Astrocyte (in vitro differentiated cells and primary cell): ENCODE results near the gene ZAP70. TPM values are rescaled to one million over a fixed set of nuclear protein-coding genes. Genes with fewer than 3 reads are reported as not detected.
"Not testable (repeated sequence)": the region's sequence is repeated elsewhere in the genome, so short reads cannot be mapped to it uniquely, and the experiment has no call there.

ENCODE experiments used
- DNase-seq: peaks from one replicate; pipeline ENCODE4 v3.0.0-alpha.2; 2010; ENCODE audit warnings: low read depth
- FAIRE-seq: peaks from 2 replicates; lab custom pipeline; 2011; peaks lifted over from hg19 to GRCh38; lab: Jason Lieb, UNC
- H2AFZ ChIP-seq: 2 replicates; pipeline ENCODE4 v1.6.0; 2012; ENCODE audit warnings: low read depth, low read length, inconsistent platforms
- H3K27ac ChIP-seq: 2 replicates; pipeline ENCODE4 v1.5.1; 2011; ENCODE audit warnings: low read depth, low read length, inconsistent platforms
- H3K27me3 ChIP-seq: 2 replicates; pipeline ENCODE4 v1.6.0; 2011; ENCODE audit warnings: low read length, inconsistent platforms; ENCODE audit not compliant: insufficient read depth
- H3K36me3 ChIP-seq: 2 replicates; pipeline ENCODE4 v1.5.1; 2011; ENCODE audit warnings: low read length, inconsistent platforms; ENCODE audit not compliant: insufficient read depth
- H3K4me1 ChIP-seq: 2 replicates; pipeline ENCODE4 v1.5.1; 2011; ENCODE audit warnings: low read length, inconsistent platforms; ENCODE audit not compliant: insufficient read depth
- H3K4me2 ChIP-seq: 2 replicates; pipeline ENCODE4 v1.6.0; 2012; ENCODE audit warnings: low read length, inconsistent platforms
- H3K4me3 ChIP-seq: 2 replicates; pipeline ENCODE4 v1.5.1; 2011; ENCODE audit warnings: low read depth, mild to moderate bottlenecking, low read length, inconsistent platforms; ENCODE audit not compliant: insufficient read depth
- H3K79me2 ChIP-seq: 2 replicates; pipeline ENCODE4 v1.6.0; 2012; ENCODE audit warnings: mild to moderate bottlenecking, low read length, inconsistent platforms; ENCODE audit not compliant: insufficient read depth
- H3K9ac ChIP-seq: 2 replicates; pipeline ENCODE4 v1.6.0; 2012; ENCODE audit warnings: mild to moderate bottlenecking, low read length, inconsistent platforms
- H3K9me3 ChIP-seq: 2 replicates; pipeline ENCODE4 v1.5.1; 2012; ENCODE audit warnings: low read depth, mild to moderate bottlenecking, low read length, inconsistent platforms; ENCODE audit not compliant: insufficient read depth
- H4K20me1 ChIP-seq: 2 replicates; pipeline ENCODE4 v1.6.0; 2012; ENCODE audit warnings: low read length, inconsistent platforms; ENCODE audit not compliant: insufficient read depth
- H3K27ac Mint-ChIP-seq: one replicate; pipeline ENCODE4 v1.8.0; 2021; ENCODE audit warnings: mild to moderate bottlenecking, mixed read lengths; ENCODE audit not compliant: unreplicated experiment
- H3K27me3 Mint-ChIP-seq: one replicate; pipeline ENCODE4 v1.8.0; 2021; ENCODE audit warnings: low read depth, mixed read lengths; ENCODE audit not compliant: unreplicated experiment
- H3K36me3 Mint-ChIP-seq: one replicate; pipeline ENCODE4 v1.8.0; 2021; ENCODE audit warnings: low read depth, mixed read lengths; ENCODE audit not compliant: unreplicated experiment
- H3K4me1 Mint-ChIP-seq: one replicate; pipeline ENCODE4 v1.8.0; 2021; ENCODE audit warnings: low read depth, mixed read lengths; ENCODE audit not compliant: unreplicated experiment
- H3K4me3 Mint-ChIP-seq: one replicate; pipeline ENCODE4 v1.8.0; 2021; ENCODE audit warnings: mild to moderate bottlenecking, moderate library complexity, mixed read lengths; ENCODE audit not compliant: unreplicated experiment
- H3K9me3 Mint-ChIP-seq: one replicate; pipeline ENCODE4 v1.8.0; 2021; ENCODE audit warnings: mild to moderate bottlenecking, mixed read lengths; ENCODE audit not compliant: unreplicated experiment
- EZH2 ChIP-seq: IDR thresholded peaks from 2 replicates; pipeline ENCODE4 v1.6.1; 2012; ENCODE audit warnings: mild to moderate bottlenecking, low read length, inconsistent platforms; ENCODE audit not compliant: insufficient read depth
- total RNA-seq: library from RNA; stranded (reverse); gene quantifications from 2 replicates; pipeline ENCODE4 v1.2.1, GENCODE V29; 2021
- TF ChIP-seq, protein P1 (sequence below): IDR thresholded peaks from 2 replicates; pipeline ENCODE4 v1.5.1; 2011; ENCODE audit warnings: low read depth, mild to moderate bottlenecking, inconsistent platforms, low read length, moderate library complexity; ENCODE audit not compliant: insufficient read depth

The ZAP70 gene
- total RNA-seq, 1 donor from 2014 or later = 0.73 TPM

DNA sequence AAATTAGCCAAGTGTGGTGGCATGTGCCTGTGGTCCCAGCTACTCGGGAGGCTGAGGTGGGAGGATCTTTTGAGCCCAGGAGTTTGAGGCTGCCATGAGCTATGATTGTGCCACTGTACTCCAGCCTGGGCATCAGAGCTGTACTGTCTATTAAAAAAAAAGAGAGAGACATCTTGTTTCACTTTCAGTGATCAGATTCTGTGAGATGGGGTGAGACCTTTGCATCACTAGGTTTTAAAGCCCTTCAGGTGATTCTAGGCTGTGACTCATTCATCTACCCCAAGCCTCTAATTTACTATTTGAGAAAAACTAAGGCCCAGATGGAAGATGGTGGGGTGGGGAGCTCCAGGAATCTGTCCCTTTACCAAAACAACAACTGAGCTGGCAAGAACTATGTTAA lies 36.8 kb upstream of the ZAP70 start:
- no peaks in the 10 kb centered on the region for H3K27me3 Mint-ChIP-seq
- no peak overlapping the region for H3K4me2 ChIP-seq
- H3K79me2 ChIP-seq = no peaks in the 10 kb centered on the region
- DNase-seq = no peak
- H3K36me3 Mint-ChIP-seq = peaks cover 9% of the 10 kb centered on the region
- H3K4me3 Mint-ChIP-seq = no peak overlapping the region
- H3K4me1 Mint-ChIP-seq = peaks cover 8% of the 10 kb centered on the region
- H3K27ac Mint-ChIP-seq = no peak overlapping the region
- no peaks in the 10 kb centered on the region for H3K27me3 ChIP-seq
- peaks cover 5% of the 10 kb centered on the region for H3K4me1 ChIP-seq
- H4K20me1 ChIP-seq = no peaks in the 10 kb centered on the region
- TF ChIP-seq, protein P1, sequence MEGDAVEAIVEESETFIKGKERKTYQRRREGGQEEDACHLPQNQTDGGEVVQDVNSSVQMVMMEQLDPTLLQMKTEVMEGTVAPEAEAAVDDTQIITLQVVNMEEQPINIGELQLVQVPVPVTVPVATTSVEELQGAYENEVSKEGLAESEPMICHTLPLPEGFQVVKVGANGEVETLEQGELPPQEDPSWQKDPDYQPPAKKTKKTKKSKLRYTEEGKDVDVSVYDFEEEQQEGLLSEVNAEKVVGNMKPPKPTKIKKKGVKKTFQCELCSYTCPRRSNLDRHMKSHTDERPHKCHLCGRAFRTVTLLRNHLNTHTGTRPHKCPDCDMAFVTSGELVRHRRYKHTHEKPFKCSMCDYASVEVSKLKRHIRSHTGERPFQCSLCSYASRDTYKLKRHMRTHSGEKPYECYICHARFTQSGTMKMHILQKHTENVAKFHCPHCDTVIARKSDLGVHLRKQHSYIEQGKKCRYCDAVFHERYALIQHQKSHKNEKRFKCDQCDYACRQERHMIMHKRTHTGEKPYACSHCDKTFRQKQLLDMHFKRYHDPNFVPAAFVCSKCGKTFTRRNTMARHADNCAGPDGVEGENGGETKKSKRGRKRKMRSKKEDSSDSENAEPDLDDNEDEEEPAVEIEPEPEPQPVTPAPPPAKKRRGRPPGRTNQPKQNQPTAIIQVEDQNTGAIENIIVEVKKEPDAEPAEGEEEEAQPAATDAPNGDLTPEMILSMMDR = no peak
- TF ChIP-seq EZH2 = no peak
- no peak overlapping the region for H3K27ac ChIP-seq
- no peak for FAIRE-seq
- no peaks in the 10 kb centered on the region for H3K36me3 ChIP-seq
- no peaks in the 10 kb centered on the region for H3K9me3 ChIP-seq
- H3K9me3 Mint-ChIP-seq = no peaks in the 10 kb centered on the region
- no peak overlapping the region for H2AFZ ChIP-seq
- H3K9ac ChIP-seq = no peak overlapping the region
- H3K4me3 ChIP-seq = no peak overlapping the region

DNA sequence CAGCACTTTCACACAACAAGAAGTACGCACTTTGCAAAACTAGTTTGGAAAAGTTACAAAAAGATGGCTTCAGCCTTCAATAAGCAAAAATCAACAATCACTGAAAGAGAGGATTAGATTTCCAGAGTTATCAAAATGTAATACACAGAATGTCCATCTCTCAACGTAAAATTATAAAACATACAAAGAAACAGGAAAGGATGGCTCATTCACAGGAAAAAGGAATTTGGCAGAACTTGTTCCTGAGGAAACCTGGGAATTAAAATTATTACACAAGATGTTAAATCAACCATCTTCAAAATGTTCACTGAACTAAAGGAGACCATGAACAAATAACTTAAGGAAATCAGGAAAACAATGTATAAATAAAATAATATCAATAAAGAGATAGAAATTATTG lies 35.9 kb upstream of the ZAP70 start:
- FAIRE-seq = no peak
- H4K20me1 ChIP-seq = no peaks in the 10 kb centered on the region

DNA sequence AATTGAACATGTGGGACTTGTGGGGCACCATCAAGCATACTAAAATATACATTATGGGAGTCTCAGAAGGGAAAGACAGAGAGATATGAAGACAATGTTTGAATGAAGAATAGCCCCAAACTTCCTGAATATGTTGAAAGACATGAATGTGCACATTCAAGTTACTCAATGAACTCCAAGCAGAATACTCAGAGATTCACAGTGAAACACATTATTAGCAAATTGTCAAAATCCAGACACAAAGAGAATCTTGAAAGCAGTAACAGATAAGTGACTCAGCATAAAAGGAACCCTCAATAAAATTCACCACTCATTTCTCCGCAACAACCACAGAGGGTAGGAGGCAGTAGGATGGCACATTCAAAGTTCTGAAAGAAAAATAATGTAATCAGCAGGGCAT lies 35.1 kb upstream of the ZAP70 start:
- Histone ChIP-seq H3K79me2 (no peaks in the 10 kb centered on the region), H4K20me1 (no peaks in the 10 kb centered on the region), H3K36me3 (no peaks in the 10 kb centered on the region), H3K9me3 (no peaks in the 10 kb centered on the region), H3K4me2 (no peak overlapping the region), H3K4me3 (no peak overlapping the region), H3K9ac (no peak overlapping the region), H3K27me3 (no peaks in the 10 kb centered on the region), H2AFZ (no peak overlapping the region), H3K27ac (no peak overlapping the region), H3K4me1 (peaks cover under 1% of the 10 kb centered on the region)
- TF ChIP-seq, protein P1 = no peak
- TF ChIP-seq EZH2 = no peak
- H3K27ac Mint-ChIP-seq = peak overlapping the region; percentile 3
- no peaks in the 10 kb centered on the region for H3K27me3 Mint-ChIP-seq
- DNase-seq (no peak), FAIRE-seq (no peak)
- H3K4me3 Mint-ChIP-seq = no peak overlapping the region
- H3K9me3 Mint-ChIP-seq = no peaks in the 10 kb centered on the region
- H3K36me3 Mint-ChIP-seq = peaks cover 9% of the 10 kb centered on the region
- peaks cover 5% of the 10 kb centered on the region for H3K4me1 Mint-ChIP-seq

More for the DNA sequence above, 35.9 kb upstream of the ZAP70 start:
- no peak overlapping the region for H3K27ac Mint-ChIP-seq
- H3K9ac ChIP-seq = no peak overlapping the region
- peaks cover 5% of the 10 kb centered on the region for H3K4me1 ChIP-seq
- no peak overlapping the region for H3K4me3 ChIP-seq
- no peaks in the 10 kb centered on the region for H3K27me3 ChIP-seq
- peaks cover 8% of the 10 kb centered on the region for H3K4me1 Mint-ChIP-seq
- H2AFZ ChIP-seq = no peak overlapping the region
- TF ChIP-seq, protein P1 = no peak
- TF ChIP-seq EZH2 = no peak
- no peaks in the 10 kb centered on the region for H3K36me3 ChIP-seq
- H3K79me2 ChIP-seq = no peaks in the 10 kb centered on the region
- no peak overlapping the region for H3K27ac ChIP-seq
- H3K4me2 ChIP-seq = no peak overlapping the region
- no peaks in the 10 kb centered on the region for H3K27me3 Mint-ChIP-seq
- H3K9me3 Mint-ChIP-seq = no peaks in the 10 kb centered on the region
- H3K4me3 Mint-ChIP-seq = no peak overlapping the region
- no peak for DNase-seq
- no peaks in the 10 kb centered on the region for H3K9me3 ChIP-seq
- peaks cover 9% of the 10 kb centered on the region for H3K36me3 Mint-ChIP-seq

DNA sequence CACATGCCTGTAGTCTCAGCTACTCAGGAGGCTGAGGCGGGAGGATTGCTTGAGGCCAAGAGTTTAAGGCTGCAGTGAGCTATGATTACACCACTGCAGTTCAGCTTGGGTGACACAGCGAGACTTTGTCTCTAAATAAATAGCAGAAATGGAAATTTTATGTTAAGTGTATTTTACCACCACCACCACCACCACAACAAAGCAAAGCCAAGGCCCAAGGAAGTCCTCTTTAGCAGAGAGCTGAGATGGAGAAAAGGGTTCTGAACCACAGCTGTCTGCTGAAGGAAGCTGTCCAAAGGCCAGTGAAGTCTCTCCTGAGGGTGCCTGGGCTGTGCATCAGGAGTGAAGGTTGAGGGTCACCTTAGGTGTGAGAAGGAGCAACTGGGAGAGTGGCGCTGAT lies 26.1 kb upstream of the ZAP70 start:
- not testable (repeated sequence) for H3K4me3 ChIP-seq, H3K36me3 ChIP-seq, H3K4me1 ChIP-seq, H2AFZ ChIP-seq, H3K4me2 ChIP-seq, H3K27me3 Mint-ChIP-seq, FAIRE-seq, H4K20me1 ChIP-seq, H3K4me3 Mint-ChIP-seq, H3K27me3 ChIP-seq, H3K9me3 Mint-ChIP-seq, H3K9ac ChIP-seq, H3K27ac Mint-ChIP-seq, H3K27ac ChIP-seq, H3K36me3 Mint-ChIP-seq, H3K9me3 ChIP-seq, DNase-seq, H3K79me2 ChIP-seq
- H3K4me1 Mint-ChIP-seq = peaks cover 14% of the 10 kb centered on the region
